Esophagus squamous epithelium (tissue), 5 donors: ENCODE measurements around the gene ATP8B3. TPM values are rescaled to one million over a fixed set of nuclear protein-coding genes. Genes with fewer than 3 reads are reported as not detected.

Experiments
- DNase-seq: peaks from one replicate; lab custom pipeline; 2025; lab: John Stamatoyannopoulos, UW
- H3K27ac ChIP-seq, 4 donors: fragments of 200-600 bp; sonication (generic); one replicate each; pipeline ENCODE4 v1.5.1; 2016 to 2019; ENCODE audit warnings: mild to moderate bottlenecking in 1 of 4
- H3K27me3 ChIP-seq, 4 donors: fragments of 200-600 bp; sonication (generic); 1 replicate in 3 of 4; 2 replicates in 1 of 4; pipeline versions ENCODE4 v1.5.1 to v1.6.0; 2017 to 2021; ENCODE audit warnings: antibody characterized with exemption in 1 of 4
- H3K36me3 ChIP-seq, 3 donors: fragments of 200-600 bp; sonication (generic); one replicate each; pipeline ENCODE4 v1.5.1; 2016 to 2019
- H3K4me1 ChIP-seq, 3 donors: fragments of 200-600 bp; sonication (generic); one replicate each; pipeline ENCODE4 v1.5.1; 2017 to 2019
- H3K4me3 ChIP-seq, 4 donors: fragments of 200-600 bp; sonication (generic); 1 replicate in 3 of 4; 2 replicates in 1 of 4; pipeline ENCODE4 v1.5.1; 2016 to 2019; ENCODE audit warnings: mild to moderate bottlenecking in 2 of 4, moderate library complexity in 1 of 4
- H3K9me3 ChIP-seq, 3 donors: fragments of 200-600 bp; sonication (generic); one replicate each; pipeline ENCODE4 v1.5.1; 2016 to 2019
- CTCF ChIP-seq, 6 experiments: fragments of 450-650 bp in 4 of 6; fragments of 200-600 bp in 2 of 6; sonication (generic) in 2 of 6; IDR thresholded peaks; one replicate each; pipeline ENCODE4 v1.5.1; 2016 to 2019; ENCODE audit warnings: antibody characterized with exemption in 6 of 6, mild to moderate bottlenecking in 4 of 6, moderate library complexity in 4 of 6
- POLR2A ChIP-seq, 4 donors: fragments of 450-650 bp; IDR thresholded peaks; one replicate each; pipeline ENCODE4 v1.6.1; 2017; ENCODE audit warnings: antibody characterized with exemption in 4 of 4, mild to moderate bottlenecking in 4 of 4, moderate library complexity in 3 of 4
- WGBS, 2 donors: methylation state at CpG; one replicate each; pipeline ENCODE4 v1.1.5; 2018; 5-methylcytosine and 5-hydroxymethylcytosine counted together
- intact Hi-C: fragments of 100-400 bp; cut with DNase I; formaldehyde crosslinking; loops from one replicate; pipeline ENCODE4 v1.15.0; 2022
- total RNA-seq, 4 donors: library from RNA; depleted of rRNA; stranded (reverse); fragments of >200 nt; gene quantifications; one replicate each; pipeline ENCODE4 v1.1.0, GENCODE V29; 2016
- donor health status: DM: yes; HTN: yes; CAD: no.

ATP8B3 gene
- total RNA-seq, 4 donors from 2014 or later, result 0.57 to 3.0 (median 1.4) TPM

- H3K27ac ChIP-seq, result no peak overlapping the region
- H3K4me3 ChIP-seq, result no peak overlapping the region
- no peak for TF ChIP-seq POLR2A (IDR thresholded peaks at IDR 0.05)
- TF ChIP-seq CTCF (IDR thresholded peaks at IDR 0.05), result no peak
- peaks cover 0 to 93% (median 24%) of the 10 kb centered on the region in 4 donors for H3K27me3 ChIP-seq
- intact Hi-C loops, result no loop called here
- no peaks in the 10 kb centered on the region for H3K36me3 ChIP-seq
- H3K4me1 ChIP-seq, result peaks cover 9 to 27% (median 15%) of the 10 kb centered on the region in 3 donors
- peaks cover 0 to 9% (median 0%) of the 10 kb centered on the region in 3 donors for H3K9me3 ChIP-seq
- no peak for DNase-seq
- 79% methylated on average over 10 to 14 of the region's 34 CpGs for WGBS, 2 donors
Measured at GRCh38 chr19:1742989-1743696, 68.9 kb downstream of the ATP8B3 start.

GRCh38 chr19:1739960-1740629, 72.0 kb downstream of the ATP8B3 start:
- no peaks in the 10 kb centered on the region for H3K36me3 ChIP-seq
- no peak overlapping the region for H3K27ac ChIP-seq
- 83 to 92% methylated on average over 8 to 10 of the region's 11 CpGs for WGBS, 2 donors
- peaks cover 0 to 93% (median 11%) of the 10 kb centered on the region in 4 donors for H3K27me3 ChIP-seq
- no peak overlapping the region for H3K4me3 ChIP-seq
- intact Hi-C loops, result no loop called here
- no peak for TF ChIP-seq CTCF (IDR thresholded peaks at IDR 0.05)
- no peak for TF ChIP-seq POLR2A (IDR thresholded peaks at IDR 0.05)
- H3K9me3 ChIP-seq, result peaks cover 0 to 9% (median 0%) of the 10 kb centered on the region in 3 donors
- H3K4me1 ChIP-seq, result peaks cover 0 to under 1% (median 0%) of the 10 kb centered on the region in 3 donors
- no peak for DNase-seq

- Histone ChIP-seq H3K27ac (no peak overlapping the region), H3K27me3 (peaks cover 0 to 93% (median 7%) of the 10 kb centered on the region in 4 donors), H3K4me1 (no peaks in the 10 kb centered on the region), H3K36me3 (no peaks in the 10 kb centered on the region), H3K9me3 (peaks cover 0 to 9% (median 0%) of the 10 kb centered on the region in 3 donors), H3K4me3 (no peak overlapping the region)
- DNase-seq, result no peak
- TF ChIP-seq CTCF (IDR thresholded peaks at IDR 0.05) (no peak), POLR2A (IDR thresholded peaks at IDR 0.05) (no peak)
- intact Hi-C loops, result no loop called here
- WGBS, 2 donors, result 18 to 40% methylated on average over 10 to 13 of the region's 22 CpGs
Measured at GRCh38 chr19:1736927-1737326, 75.1 kb downstream of the ATP8B3 start.

- no peaks in the 10 kb centered on the region for H3K36me3 ChIP-seq
- no peaks in the 10 kb centered on the region for H3K4me1 ChIP-seq
- TF ChIP-seq POLR2A (IDR thresholded peaks at IDR 0.05) (no peak), CTCF (IDR thresholded peaks at IDR 0.05) (no peak)
- H3K27me3 ChIP-seq, result peaks cover 0 to 94% (median 7%) of the 10 kb centered on the region in 4 donors
- peaks cover 0 to 9% (median 0%) of the 10 kb centered on the region in 3 donors for H3K9me3 ChIP-seq
- H3K4me3 ChIP-seq, result no peak overlapping the region
- WGBS, 2 donors, result 42 to 54% methylated on average over 2 to 3 of the region's 3 CpGs
- no peak overlapping the region for H3K27ac ChIP-seq
- no peak for DNase-seq
- intact Hi-C loops, result no loop called here
Measured at GRCh38 chr19:1736280-1736679, 75.8 kb downstream of the ATP8B3 start.
